Endothelial cell of hepatic sinusoid (primary cell): ENCODE measurements around the gene DNMT3A.

Source experiments
- in situ Hi-C: cut with HindIII; loops from 2 replicates; pipeline ENCODE4 v1.10.0; 2017; ENCODE audit warnings: low sequenced_read_pairs

DNMT3A gene

GRCh38 chr2:25330273-25330672, 11.5 kb downstream of the DNMT3A start:
- in situ Hi-C loops, result no loop called here

GRCh38 chr2:25328152-25329085, 13.3 kb downstream of the DNMT3A start:
- in situ Hi-C loops, result no loop called here

GRCh38 chr2:25326326-25327013, 15.3 kb downstream of the DNMT3A start:
- in situ Hi-C loops, result no loop called here

- in situ Hi-C loops, result no loop called here
Measured at GRCh38 chr2:25324905-25325592, 16.7 kb downstream of the DNMT3A start.

- in situ Hi-C loops, result no loop called here
Measured at GRCh38 chr2:25324251-25324650, 17.5 kb downstream of the DNMT3A start.

GRCh38 chr2:25323610-25324189, 18.0 kb downstream of the DNMT3A start:
- in situ Hi-C loops, result no loop called here

GRCh38 chr2:25323042-25323514, 18.6 kb downstream of the DNMT3A start:
- in situ Hi-C loops, result no loop called here

- in situ Hi-C loops, result no loop called here
Measured at GRCh38 chr2:25322312-25322711, 19.4 kb downstream of the DNMT3A start.

GRCh38 chr2:25320077-25320476, 21.6 kb downstream of the DNMT3A start:
- in situ Hi-C loops, result no loop called here

- in situ Hi-C loops, result no loop called here
Measured at GRCh38 chr2:25316101-25316500, 25.6 kb downstream of the DNMT3A start.

GRCh38 chr2:25315316-25315680, 26.4 kb downstream of the DNMT3A start:
- in situ Hi-C loops, result no loop called here

- in situ Hi-C loops, result no loop called here
Measured at GRCh38 chr2:25314514-25315315, 27.0 kb downstream of the DNMT3A start.

- in situ Hi-C loops, result no loop called here
Measured at GRCh38 chr2:25313711-25314513, 27.8 kb downstream of the DNMT3A start.

GRCh38 chr2:25312958-25313710, 28.6 kb downstream of the DNMT3A start:
- in situ Hi-C loops, result no loop called here

GRCh38 chr2:25311865-25312575, 29.7 kb downstream of the DNMT3A start:
- in situ Hi-C loops, result no loop called here

GRCh38 chr2:25310965-25311864, 30.5 kb downstream of the DNMT3A start:
- in situ Hi-C loops, result no loop called here

GRCh38 chr2:25310709-25310964, 31.1 kb downstream of the DNMT3A start:
- in situ Hi-C loops, result no loop called here
